Adrenal gland (tissue), 12 donors: ENCODE results near the gene COL1A2. TPM values are rescaled to one million over a fixed set of nuclear protein-coding genes. Genes with fewer than 3 reads are reported as not detected.

Source experiments
- DNase-seq, 7 donors: peaks; one replicate each; pipeline ENCODE4 v3.0.0-alpha.2; 2019 to 2020
- H3K27ac ChIP-seq, 5 donors: fragments of 200-600 bp; sonication (generic) in 4 of 5; 1 replicate in 3 of 5; 2 replicates in 2 of 5; pipeline versions ENCODE4 v1.5.1 to v1.8.0; 2016 to 2020; ENCODE audit warnings: mild to moderate bottlenecking in 1 of 5
- H3K27me3 ChIP-seq: fragments of 200-600 bp; 2 replicates; pipeline ENCODE4 v1.8.0; 2021
- H3K36me3 ChIP-seq, 2 donors: fragments of 200-600 bp; replicated peaks in 1 of 2; 1 replicate in 1 of 2; 2 replicates in 1 of 2; pipeline versions ENCODE4 v1.5.1 to v1.8.0; 2018 to 2022
- H3K4me1 ChIP-seq, 2 donors: fragments of 200-600 bp; replicated peaks in 1 of 2; 1 replicate in 1 of 2; 2 replicates in 1 of 2; pipeline versions ENCODE4 v1.5.1 to v1.8.0; 2018 to 2021
- H3K4me3 ChIP-seq, 4 donors: fragments of 200-600 bp; sonication (generic) in 3 of 4; one replicate each; pipeline ENCODE4 v1.5.1; 2016 to 2018
- H3K9me3 ChIP-seq, 3 donors: fragments of 200-600 bp; sonication (generic) in 1 of 3; replicated peaks in 1 of 3; 1 replicate in 2 of 3; 2 replicates in 1 of 3; pipeline versions ENCODE4 v1.5.1 to v1.8.0; 2016 to 2021
- POLR2A ChIP-seq, 2 donors: fragments of 450-650 bp; IDR thresholded peaks; one replicate each; pipeline ENCODE4 v1.6.1; 2017; ENCODE audit warnings: antibody characterized with exemption in 2 of 2, mild to moderate bottlenecking in 2 of 2, moderate library complexity in 1 of 2
- WGBS, 4 donors: extraction: QIAGEN DNeasy Blood & Tissue Kit in 2 of 4; methylation state at CpG; one replicate each; pipeline versions ENCODE4 v1.1.5 to v1.1.7; 2013 to 2017; 5-methylcytosine and 5-hydroxymethylcytosine counted together
- intact Hi-C, 2 donors: fragments of 100-400 bp; cut with DNase I; formaldehyde crosslinking; loops; one replicate each; pipeline versions ENCODE4 v1.14.1 to v1.15.0; 2022 to 2023
- polyA plus RNA-seq, 3 donors: library from polyadenylated mRNA; stranded (reverse); fragments of 200-250 nt in 2 of 3; fragments of 350-450 nt in 1 of 3; fragmentation: Illumina TruSeq in 1 of 3; extraction: RNeasy Lipid Tissue Mini Kit (QIAGEN cat#74804) in 1 of 3; gene quantifications; one replicate each; pipeline ENCODE4 v1.2.3, GENCODE V29; 2013 to 2014
- total RNA-seq, 9 donors: library from RNA; depleted of rRNA in 4 of 9; stranded (reverse); fragments of >200 nt in 4 of 9; fragments of 120-200 nt in 1 of 9; fragmentation: NEBNext Ultra II Directional in 1 of 9; extraction: Animal tissue kit (Norgen Biotek cat#: 25700) in 1 of 9; gene quantifications; one replicate each; pipeline versions ENCODE4 v1.1.0 to v1.2.4, GENCODE V29; 2013 to 2023
- TF ChIP-seq, protein P1 (sequence below), 6 experiments: fragments of 450-650 bp in 4 of 6; fragments of 200-600 bp in 2 of 6; sonication (generic) in 1 of 6; IDR thresholded peaks; 1 replicate in 5 of 6; 2 replicates in 1 of 6; pipeline versions ENCODE4 v1.5.1 to v1.8.0; 2016 to 2021; ENCODE audit warnings: antibody characterized with exemption in 6 of 6, mild to moderate bottlenecking in 2 of 6, moderate library complexity in 1 of 6
- donor health status: healthy with polysubstance abuse.
- donor health status: Bipolar disorder and iron deficiency.
- donor health status: DM: yes; HTN: yes; CAD: no.
- donor health status: DM: no; HTN: no; CAD: no.
- donor health status: DM: no; HTN: no; CAD: no.
- donor health status: DM: yes; HTN: yes; CAD: no.

The COL1A2 gene
- total and polyA plus RNA-seq, 12 donors = 74.6 to 475 (median 182) TPM

DNA sequence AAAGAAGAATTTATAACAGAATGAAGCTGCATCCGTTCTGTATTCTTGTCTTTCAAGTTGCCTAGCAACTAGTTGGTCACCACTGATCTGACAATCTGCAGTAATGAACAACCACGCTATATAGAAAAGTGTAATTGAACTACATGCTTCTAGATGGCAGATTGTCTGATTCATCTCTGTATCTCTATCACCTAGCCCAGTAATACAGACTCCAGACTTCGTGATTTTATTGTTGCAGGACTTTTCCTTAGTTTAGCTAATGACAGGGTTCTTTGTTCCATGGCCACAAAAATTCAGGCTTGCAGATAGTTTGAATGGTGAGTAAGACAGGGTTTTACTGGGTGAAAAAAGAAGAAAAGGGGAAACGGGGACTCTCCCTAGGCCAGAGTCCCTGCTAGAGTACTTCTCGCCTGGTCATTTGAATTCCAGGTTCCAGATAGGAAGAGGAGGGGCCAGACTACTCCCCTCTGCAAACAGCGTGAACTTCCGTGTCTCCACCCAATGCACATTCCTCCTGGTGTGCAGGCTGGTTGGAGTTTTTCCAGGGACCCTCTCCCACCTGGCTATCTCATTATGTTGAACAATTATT lies 45.9 kb downstream of the COL1A2 start:
- H3K27me3 ChIP-seq = no peaks in the 10 kb centered on the region
- H3K36me3 ChIP-seq = no peaks in the 10 kb centered on the region
- TF ChIP-seq POLR2A (IDR thresholded peaks at IDR 0.05) = no peak
- TF ChIP-seq, protein P1, sequence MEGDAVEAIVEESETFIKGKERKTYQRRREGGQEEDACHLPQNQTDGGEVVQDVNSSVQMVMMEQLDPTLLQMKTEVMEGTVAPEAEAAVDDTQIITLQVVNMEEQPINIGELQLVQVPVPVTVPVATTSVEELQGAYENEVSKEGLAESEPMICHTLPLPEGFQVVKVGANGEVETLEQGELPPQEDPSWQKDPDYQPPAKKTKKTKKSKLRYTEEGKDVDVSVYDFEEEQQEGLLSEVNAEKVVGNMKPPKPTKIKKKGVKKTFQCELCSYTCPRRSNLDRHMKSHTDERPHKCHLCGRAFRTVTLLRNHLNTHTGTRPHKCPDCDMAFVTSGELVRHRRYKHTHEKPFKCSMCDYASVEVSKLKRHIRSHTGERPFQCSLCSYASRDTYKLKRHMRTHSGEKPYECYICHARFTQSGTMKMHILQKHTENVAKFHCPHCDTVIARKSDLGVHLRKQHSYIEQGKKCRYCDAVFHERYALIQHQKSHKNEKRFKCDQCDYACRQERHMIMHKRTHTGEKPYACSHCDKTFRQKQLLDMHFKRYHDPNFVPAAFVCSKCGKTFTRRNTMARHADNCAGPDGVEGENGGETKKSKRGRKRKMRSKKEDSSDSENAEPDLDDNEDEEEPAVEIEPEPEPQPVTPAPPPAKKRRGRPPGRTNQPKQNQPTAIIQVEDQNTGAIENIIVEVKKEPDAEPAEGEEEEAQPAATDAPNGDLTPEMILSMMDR (IDR thresholded peaks at IDR 0.05) = no peak
- no peaks in the 10 kb centered on the region for H3K9me3 ChIP-seq
- peaks cover 9 to 16% of the 10 kb centered on the region in 2 donors for H3K4me1 ChIP-seq
- intact Hi-C loops = loop anchor here in 1 of 2 donors (10.0 kb wide), 1 partner anchor 214 kb away; the partner anchor contains the start of gene SGCE
- WGBS, 4 donors = 70 to 79% (median 70%) methylated on average over 7 of the region's 7 CpGs
- no peak overlapping the region for H3K27ac ChIP-seq
- H3K4me3 ChIP-seq = no peak overlapping the region
- no peak for DNase-seq

DNA sequence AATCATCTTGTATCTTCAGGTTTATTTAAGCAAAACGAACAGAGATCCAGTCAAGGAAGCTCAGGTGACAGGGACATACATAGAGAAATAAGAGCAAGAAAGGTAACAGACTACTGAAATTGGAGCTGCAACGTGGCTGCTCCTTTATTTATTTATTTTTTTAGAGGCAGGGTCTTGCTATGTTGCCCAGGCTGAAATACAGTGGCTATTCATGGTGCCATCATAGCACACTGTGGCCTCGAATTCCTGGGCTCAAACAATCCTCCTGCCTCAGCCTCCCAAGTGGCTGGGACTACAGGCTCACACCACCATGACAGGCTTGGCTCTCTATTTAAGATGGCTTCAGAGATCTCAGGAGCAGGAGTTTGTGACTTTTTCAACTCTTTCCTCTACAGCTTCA lies 46.4 kb downstream of the COL1A2 start:
- Histone ChIP-seq H3K27me3 (no peaks in the 10 kb centered on the region), H3K36me3 (no peaks in the 10 kb centered on the region), H3K4me1 (peaks cover 9 to 16% of the 10 kb centered on the region in 2 donors), H3K27ac (no peak overlapping the region), H3K4me3 (no peak overlapping the region), H3K9me3 (no peaks in the 10 kb centered on the region)
- no peak for DNase-seq
- TF ChIP-seq, protein P1 (IDR thresholded peaks at IDR 0.05) = no peak
- TF ChIP-seq POLR2A (IDR thresholded peaks at IDR 0.05) = no peak
- WGBS, 4 donors = 85 to 98% (median 89%) methylated on average over 3 of the region's 3 CpGs
- intact Hi-C loops = loop anchor here in 1 of 2 donors (10.0 kb wide), 1 partner anchor 214 kb away; the partner anchor contains the start of gene SGCE

DNA sequence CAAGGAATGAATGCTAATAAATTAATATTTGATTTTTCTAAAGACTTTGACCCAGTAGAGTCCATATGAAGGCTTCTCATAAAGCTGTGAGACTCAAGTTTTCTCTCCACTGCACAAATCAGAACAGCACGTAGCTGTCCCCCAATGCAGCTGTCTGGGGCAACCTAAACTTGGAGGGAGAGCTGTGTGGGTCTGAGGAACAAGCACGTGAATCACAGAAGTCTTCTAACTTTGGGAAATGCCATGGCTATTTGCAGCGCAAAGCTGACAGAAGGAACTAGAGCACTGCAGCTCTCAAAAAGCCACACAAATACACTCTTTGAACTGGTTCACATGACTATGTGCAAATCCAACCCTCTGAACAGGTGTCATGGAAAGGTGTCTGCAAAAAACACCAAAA lies 47.9 kb downstream of the COL1A2 start:
- peaks cover 9 to 14% of the 10 kb centered on the region in 2 donors for H3K4me1 ChIP-seq
- no peak for DNase-seq
- TF ChIP-seq POLR2A (IDR thresholded peaks at IDR 0.05) = no peak
- TF ChIP-seq, protein P1 (IDR thresholded peaks at IDR 0.05) = no peak
- no peaks in the 10 kb centered on the region for H3K27me3 ChIP-seq
- H3K36me3 ChIP-seq = no peaks in the 10 kb centered on the region
- intact Hi-C loops = loop anchor here in 1 of 2 donors (10.0 kb wide), 1 partner anchor 212 kb away; the partner anchor contains the start of gene SGCE
- 89 to 96% (median 93%) methylated on average over 3 of the region's 3 CpGs for WGBS, 4 donors
- H3K27ac ChIP-seq = no peak overlapping the region
- H3K9me3 ChIP-seq = no peaks in the 10 kb centered on the region
- no peak overlapping the region for H3K4me3 ChIP-seq

DNA sequence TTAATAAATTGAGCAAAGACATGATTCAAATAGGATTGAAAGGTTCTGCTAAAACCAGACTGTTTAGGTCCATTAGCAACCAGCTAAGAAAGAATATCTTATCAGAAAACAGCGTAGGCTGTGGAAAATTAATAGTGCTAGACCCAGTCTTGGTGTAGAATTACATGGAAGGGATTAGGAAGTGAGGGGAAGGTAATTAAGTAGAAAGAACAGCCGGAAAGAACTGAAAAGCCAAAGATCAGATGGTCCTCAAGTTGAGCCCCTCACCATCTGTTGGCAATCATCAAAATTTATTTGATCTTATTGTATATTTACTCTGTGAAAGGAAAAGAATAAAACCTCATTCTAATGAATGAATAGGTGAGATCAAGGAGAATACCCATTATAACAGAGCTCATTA lies 50.1 kb downstream of the COL1A2 start:
- Histone ChIP-seq H3K36me3 (no peaks in the 10 kb centered on the region), H3K9me3 (no peaks in the 10 kb centered on the region), H3K27me3 (no peaks in the 10 kb centered on the region), H3K27ac (no peak overlapping the region), H3K4me1 (peaks cover 5 to 8% of the 10 kb centered on the region in 2 donors), H3K4me3 (no peak overlapping the region)
- WGBS, 4 donors = 79 to 86% (median 83%) methylated on average over 2 of the region's 2 CpGs
- no peak for TF ChIP-seq POLR2A (IDR thresholded peaks at IDR 0.05)
- TF ChIP-seq, protein P1 (IDR thresholded peaks at IDR 0.05) = no peak
- intact Hi-C loops = loop anchor here (5.0 to 10.0 kb wide), 2 partner anchors 210 to 212 kb away; partner anchors contain the start of gene SGCE (in 2 of the 2)
- no peak for DNase-seq
